Tibial artery (tissue), 4 donors: ENCODE data around the gene ATP5PD.
"Not testable (repeated sequence)": the region's sequence is repeated elsewhere in the genome, so short reads cannot be mapped to it uniquely, and the experiment has no call there.

Source experiments
- DNase-seq, 2 donors: peaks; one replicate each; pipeline ENCODE4 v3.0.0-alpha.2; 2019
- H3K27ac ChIP-seq, 2 donors: fragments of 200-600 bp; sonication (generic) in 1 of 2; 1 replicate in 1 of 2; 2 replicates in 1 of 2; pipeline ENCODE4 v1.5.1; 2018 to 2019; ENCODE audit warnings: mild to moderate bottlenecking in 1 of 2
- H3K27me3 ChIP-seq, 2 donors: fragments of 200-600 bp; sonication (generic) in 1 of 2; one replicate each; pipeline versions ENCODE4 v1.5.1 to v1.6.0; 2016 to 2019
- H3K36me3 ChIP-seq, 3 donors: fragments of 200-600 bp; sonication (generic) in 2 of 3; one replicate each; pipeline ENCODE4 v1.5.1; 2016 to 2019; ENCODE audit warnings: mild to moderate bottlenecking in 2 of 3
- H3K4me1 ChIP-seq, 4 donors: fragments of 200-600 bp; sonication (generic) in 2 of 4; 1 replicate in 3 of 4; 2 replicates in 1 of 4; pipeline ENCODE4 v1.5.1; 2016 to 2019
- H3K4me3 ChIP-seq, 2 donors: fragments of 200-600 bp; sonication (generic) in 1 of 2; 1 replicate in 1 of 2; 2 replicates in 1 of 2; pipeline ENCODE4 v1.5.1; 2018 to 2019; ENCODE audit warnings: mild to moderate bottlenecking in 2 of 2
- H3K9me3 ChIP-seq, 3 donors: fragments of 200-600 bp; sonication (generic) in 1 of 3; one replicate each; pipeline ENCODE4 v1.5.1; 2016 to 2019
- CTCF ChIP-seq, 2 experiments: fragments of 200-600 bp in 1 of 2; fragments of 450-650 bp in 1 of 2; IDR thresholded peaks; one replicate each; pipeline ENCODE4 v1.5.1; 2017 to 2019; ENCODE audit warnings: antibody characterized with exemption in 2 of 2, mild to moderate bottlenecking in 1 of 2, moderate library complexity in 1 of 2
- intact Hi-C: fragments of 100-400 bp; cut with DNase I; formaldehyde crosslinking; loops from one replicate; pipeline ENCODE4 v1.15.0; 2023; ENCODE audit warnings: low total_unique reads

ATP5PD gene

GRCh38 chr17:75008373-75008772 lies 38.4 kb downstream of the ATP5PD start:
- DNase-seq = no peak
- no peak for TF ChIP-seq CTCF (IDR thresholded peaks at IDR 0.05)
- Histone ChIP-seq H3K4me3 (no peak overlapping the region), H3K9me3 (no peaks in the 10 kb centered on the region), H3K4me1 (peaks cover 0 to 20% (median 10%) of the 10 kb centered on the region in 4 donors), H3K27me3 (no peaks in the 10 kb centered on the region), H3K36me3 (peaks cover 3 to 20% (median 8%) of the 10 kb centered on the region in 3 donors), H3K27ac (no peak overlapping the region)
- intact Hi-C loops = no loop called here

- intact Hi-C loops = no loop called here
- Histone ChIP-seq H3K27ac (no peak overlapping the region), H3K27me3 (no peaks in the 10 kb centered on the region), H3K4me3 (no peak overlapping the region), H3K9me3 (no peaks in the 10 kb centered on the region), H3K4me1 (peaks cover 0 to 10% (median 3%) of the 10 kb centered on the region in 4 donors), H3K36me3 (peaks cover 20 to 37% (median 25%) of the 10 kb centered on the region in 3 donors)
- DNase-seq = no peak
- no peak for TF ChIP-seq CTCF (IDR thresholded peaks at IDR 0.05)
Observed at GRCh38 chr17:75006653-75007052, 40.1 kb downstream of the ATP5PD start.

GRCh38 chr17:75006084-75006483 lies 40.7 kb downstream of the ATP5PD start:
- DNase-seq, H3K9me3 ChIP-seq, H3K4me3 ChIP-seq, H3K27ac ChIP-seq, intact Hi-C loops, H3K4me1 ChIP-seq, H3K27me3 ChIP-seq: not testable (repeated sequence)
- H3K36me3 ChIP-seq = peaks cover 25 to 43% (median 31%) of the 10 kb centered on the region in 3 donors

- no peak for DNase-seq
- Histone ChIP-seq H3K27ac (no peak overlapping the region), H3K27me3 (no peaks in the 10 kb centered on the region), H3K36me3 (peaks cover 26 to 48% (median 34%) of the 10 kb centered on the region in 3 donors), H3K4me3 (no peak overlapping the region), H3K4me1 (no peaks in the 10 kb centered on the region), H3K9me3 (no peaks in the 10 kb centered on the region)
- no peak for TF ChIP-seq CTCF (IDR thresholded peaks at IDR 0.05)
- intact Hi-C loops = no loop called here
Observed at GRCh38 chr17:75005291-75005690, 41.5 kb downstream of the ATP5PD start.

GRCh38 chr17:75004371-75004770 lies 42.4 kb downstream of the ATP5PD start:
- H3K36me3 ChIP-seq = peaks cover 26 to 58% (median 41%) of the 10 kb centered on the region in 3 donors

GRCh38 chr17:75003957-75004355 lies 42.8 kb downstream of the ATP5PD start:
- intact Hi-C loops = no loop called here
- DNase-seq = no peak
- no peaks in the 10 kb centered on the region for H3K9me3 ChIP-seq
- H3K4me3 ChIP-seq = no peak overlapping the region
- no peak overlapping the region for H3K27ac ChIP-seq
- TF ChIP-seq CTCF (IDR thresholded peaks at IDR 0.05) = no peak
- H3K4me1 ChIP-seq = no peaks in the 10 kb centered on the region
- no peaks in the 10 kb centered on the region for H3K27me3 ChIP-seq
- H3K36me3 ChIP-seq = peaks cover 26 to 60% (median 42%) of the 10 kb centered on the region in 3 donors

More at GRCh38 chr17:75004371-75004770, 42.4 kb downstream of the ATP5PD start:
- intact Hi-C loops = no loop called here
- TF ChIP-seq CTCF (IDR thresholded peaks at IDR 0.05) = no peak
- Histone ChIP-seq H3K4me3 (no peak overlapping the region), H3K9me3 (no peaks in the 10 kb centered on the region), H3K27ac (no peak overlapping the region), H3K27me3 (no peaks in the 10 kb centered on the region), H3K4me1 (no peaks in the 10 kb centered on the region)
- DNase-seq = no peak
